ENCODE results near the gene SEC23A. TPM values are rescaled to one million over a fixed set of nuclear protein-coding genes. Genes with fewer than 3 reads are reported as not detected.

SEC23A gene
- total RNA-seq, 2 donors from 2014 or later: 59.8 to 66.5 TPM

GRCh38 chr14:38982837-38983236, 120.2 kb downstream of the SEC23A start:
- H3K9me3 ChIP-seq (ENCODE audit: control insufficient read depth, low read length, poor library complexity, severe bottlenecking): no peaks in the 10 kb centered on the region
- ATAC-seq (no peak), DNase-seq (no peak)
- Mint-ChIP-seq H3K4me1 (no peaks in the 10 kb centered on the region), H3K27ac (no peak overlapping the region), H3K36me3 (ENCODE audit: low read depth) (peaks cover 2% of the 10 kb centered on the region), H3K27me3 (peaks cover 9% of the 10 kb centered on the region), H3K4me3 (no peak overlapping the region)

GRCh38 chr14:38982278-38982677, 120.8 kb downstream of the SEC23A start:
- DNase-seq: no peak

More at GRCh38 chr14:38982278-38982677, 120.8 kb downstream of the SEC23A start:
- no peaks in the 10 kb centered on the region for H3K9me3 ChIP-seq (ENCODE audit: control insufficient read depth, low read length, poor library complexity, severe bottlenecking)
- H3K4me3 Mint-ChIP-seq: no peak overlapping the region
- no peaks in the 10 kb centered on the region for H3K4me1 Mint-ChIP-seq
- ATAC-seq: no peak
- peaks cover 9% of the 10 kb centered on the region for H3K27me3 Mint-ChIP-seq
- H3K27ac Mint-ChIP-seq: no peak overlapping the region
- peaks cover 2% of the 10 kb centered on the region for H3K36me3 Mint-ChIP-seq (ENCODE audit: low read depth)

Other genes with a start within 250 kb of the SEC23A start
- 10 to 100 TPM; 12.6 to 14.7 TPM for gene GEMIN2, start 11.1 kb upstream of the SEC23A start, total RNA-seq
- 10 to 100 TPM; 13.8 to 15.2 TPM for gene TRAPPC6B, start 67.1 kb upstream of the SEC23A start, total RNA-seq
- gene PNN, start 72.0 kb upstream of the SEC23A start, total RNA-seq: 100 to 1,000 TPM; 110 to 119 TPM
- 10 to 100 TPM; 22.2 to 23.4 TPM for gene MIA2, start 130.7 kb upstream of the SEC23A start, total RNA-seq

Data from T-helper 17 cell (primary cell).